ENCODE results near the gene JAG1.

GRCh38 chr20:10657453-10657852 lies 16.3 kb downstream of the JAG1 start:
- TF ChIP-seq, protein P1, sequence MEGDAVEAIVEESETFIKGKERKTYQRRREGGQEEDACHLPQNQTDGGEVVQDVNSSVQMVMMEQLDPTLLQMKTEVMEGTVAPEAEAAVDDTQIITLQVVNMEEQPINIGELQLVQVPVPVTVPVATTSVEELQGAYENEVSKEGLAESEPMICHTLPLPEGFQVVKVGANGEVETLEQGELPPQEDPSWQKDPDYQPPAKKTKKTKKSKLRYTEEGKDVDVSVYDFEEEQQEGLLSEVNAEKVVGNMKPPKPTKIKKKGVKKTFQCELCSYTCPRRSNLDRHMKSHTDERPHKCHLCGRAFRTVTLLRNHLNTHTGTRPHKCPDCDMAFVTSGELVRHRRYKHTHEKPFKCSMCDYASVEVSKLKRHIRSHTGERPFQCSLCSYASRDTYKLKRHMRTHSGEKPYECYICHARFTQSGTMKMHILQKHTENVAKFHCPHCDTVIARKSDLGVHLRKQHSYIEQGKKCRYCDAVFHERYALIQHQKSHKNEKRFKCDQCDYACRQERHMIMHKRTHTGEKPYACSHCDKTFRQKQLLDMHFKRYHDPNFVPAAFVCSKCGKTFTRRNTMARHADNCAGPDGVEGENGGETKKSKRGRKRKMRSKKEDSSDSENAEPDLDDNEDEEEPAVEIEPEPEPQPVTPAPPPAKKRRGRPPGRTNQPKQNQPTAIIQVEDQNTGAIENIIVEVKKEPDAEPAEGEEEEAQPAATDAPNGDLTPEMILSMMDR (IDR thresholded peaks at IDR 0.05): no peak
- TF ChIP-seq POLR2AphosphoS5 (IDR thresholded peaks at IDR 0.05) (no peak), POLR2A (IDR thresholded peaks at IDR 0.05) (no peak), EP300 (IDR thresholded peaks at IDR 0.05) (no peak)
